ENCODE results near the gene CDIP1. TPM values are rescaled to one million over a fixed set of nuclear protein-coding genes. Genes with fewer than 3 reads are reported as not detected.

The CDIP1 gene
- total and polyA plus RNA-seq, 2 of the 8 experiments (the other 6 are each of a cell fraction or from before 2014, with no cell fraction given), result 56.6 to 76.3 TPM

GRCh38 chr16:4531811-4532210 is 6.8 kb downstream of the CDIP1 start:
- no peak overlapping the region for H4K5ac ChIP-seq (ENCODE audit: insufficient read length, low read depth, low read length)
- TF ChIP-seq TAF1 (IDR thresholded peaks at IDR 0.05; ENCODE audit: low read depth, low read length) (no peak), SIRT6 (IDR thresholded peaks at IDR 0.05; ENCODE audit: low read length) (no peak), CBX8 (IDR thresholded peaks at IDR 0.05; ENCODE audit: borderline replicate concordance, low read depth, low read length) (no peak), RXRA (IDR thresholded peaks at IDR 0.05; ENCODE audit: insufficient read depth, low read depth, low read length) (no peak), ZNF274 (IDR thresholded peaks at IDR 0.05; ENCODE audit: borderline replicate concordance, extremely low read depth, low read length) (no peak), SUZ12 (IDR thresholded peaks at IDR 0.05; ENCODE audit: low read length) (no peak), TAF7 (optimal IDR thresholded peaks at IDR 0.05; ENCODE audit: borderline replicate concordance, low read depth, low read length) (no peak), CREB1 (IDR thresholded peaks at IDR 0.05) (no peak), GABPA (IDR thresholded peaks at IDR 0.05; ENCODE audit: borderline replicate concordance, insufficient read depth, low read length) (no peak), ATF2 (IDR thresholded peaks at IDR 0.05; ENCODE audit: low read length) (no peak), KDM4A (IDR thresholded peaks at IDR 0.05; ENCODE audit: low read depth, low read length, severe bottlenecking) (no peak), CTBP2 (IDR thresholded peaks at IDR 0.05; ENCODE audit: borderline replicate concordance, insufficient read depth, insufficient read length, low read length) (no peak)

More at GRCh38 chr16:4531811-4532210, 6.8 kb downstream of the CDIP1 start:
- Histone ChIP-seq H3K79me1 (ENCODE audit: low read depth, low read length) (peaks cover 26% of the 10 kb centered on the region), H2BK15ac (ENCODE audit: low read length) (no peak overlapping the region), H2AFZ (ENCODE audit: low read length) (no peak overlapping the region), H3K27me3 (replicated peaks in 1 of 4; ENCODE audit: control insufficient read depth in 3 of 4, extremely low read depth in 1 of 4, insufficient read depth in 3 of 4, low read length in 3 of 4) (no peaks in the 10 kb centered on the region), H4K91ac (replicated peaks; ENCODE audit: insufficient read length, low read length) (no peak overlapping the region), H2BK120ac (replicated peaks; ENCODE audit: low read depth, low read length) (no peak overlapping the region), H2BK12ac (ENCODE audit: low read depth, low read length) (0 out of 2 replicates have a peak overlapping the region, but pooled peaks have one; percentile 28), H4K8ac (ENCODE audit: extremely low read depth, insufficient read depth, low read length) (no peak overlapping the region), H3K36me3 (ENCODE audit: control insufficient read depth in 2 of 4, insufficient read depth in 4 of 4, low read length in 3 of 4) (peaks cover 2 to 11% (median 6%) of the 10 kb centered on the region in 4 experiments; a peak in 6 of 8 replicates), H2BK20ac (ENCODE audit: low read length) (no peak overlapping the region), H3K18ac (ENCODE audit: extremely low read depth, low read length) (no peak overlapping the region), H3K56ac (replicated peaks; ENCODE audit: insufficient read length, low read depth, low read length) (no peak overlapping the region), H3K27ac (ENCODE audit: low read depth, low read length) (no peak overlapping the region), H3K23ac (ENCODE audit: insufficient read length) (no peak overlapping the region), H3K4ac (replicated peaks; ENCODE audit: insufficient read length, low read depth, low read length) (no peak overlapping the region), H3K9ac (replicated peaks in 1 of 4; ENCODE audit: extremely low read depth in 1 of 4, low read depth in 3 of 4, low read length in 3 of 4) (no peak overlapping the region), H3K4me2 (ENCODE audit: insufficient read depth in 1 of 2, low read depth in 2 of 2, low read length in 2 of 2) (no peak overlapping the region), H4K20me1 (replicated peaks in 1 of 2; ENCODE audit: control insufficient read depth in 1 of 2, insufficient read depth in 2 of 2, low read length in 2 of 2) (peaks cover 3 to 13% of the 10 kb centered on the region in 2 experiments), H3K23me2 (ENCODE audit: low read depth, low read length) (no peaks in the 10 kb centered on the region; the same call in 1 of the 2 replicates), H3K4me3 (ENCODE audit: extremely low read depth in 1 of 4, insufficient read depth in 2 of 4, low read depth in 3 of 4, low read length in 4 of 4) (no peak overlapping the region), H3K79me2 (ENCODE audit: control insufficient read depth in 1 of 2, insufficient read depth in 2 of 2, low read length in 2 of 2) (peaks cover 3 to 60% of the 10 kb centered on the region in 2 experiments; a peak in 2 of 4 replicates), H3K9me3 (ENCODE audit: insufficient read depth in 2 of 2, low read depth in 1 of 2, low read length in 1 of 2) (no peaks in the 10 kb centered on the region), H2AK5ac (ENCODE audit: low read depth, low read length) (no peak overlapping the region), H2BK5ac (ENCODE audit: low read depth, low read length) (no peak overlapping the region), H3K4me1 (replicated peaks in 1 of 4; ENCODE audit: control insufficient read depth in 3 of 4, insufficient read depth in 4 of 4, low read length in 3 of 4) (peaks cover 4 to 20% (median 10%) of the 10 kb centered on the region in 4 experiments), H3K14ac (ENCODE audit: insufficient read length) (no peak overlapping the region)
- WGBS, 2 experiments (ENCODE audit: extremely low coverage in 1 of 2, insufficient coverage in 1 of 2, insufficient read length in 1 of 2, insufficient replicate concordance in 2 of 2, low coverage in 1 of 2, low lambda C conversion rate in 2 of 2, missing lambda C conversion rate in 1 of 2), result 92% methylated on average over 8 of the region's 8 CpGs; no CpG with 5 or more reads in 1 of the 2 experiments
- CTCF ChIA-PET (ENCODE audit: partially characterized antibody), result interaction anchor here (4.8 to 40.7 kb wide), 3 partner anchors 16 to 55 kb away, joined by 26 to 968 read pairs (median 968); partner anchors contain the start of genes C16orf96 and CDIP1
- POLR2A ChIA-PET (ENCODE audit: partially characterized antibody), result interaction anchor here (1.0 to 2.2 kb wide), 3 partner anchors 31 to 59 kb away, joined by 3 to 6 read pairs (median 3); no protein-coding TSS in a partner anchor
- DNase-seq (ENCODE audit: low read depth in 1 of 2, low spot score in 2 of 2) (no peak), FAIRE-seq (no peak)

Data from H1 (cell line).